ENCODE data around the gene CASK.

The CASK gene

DNA sequence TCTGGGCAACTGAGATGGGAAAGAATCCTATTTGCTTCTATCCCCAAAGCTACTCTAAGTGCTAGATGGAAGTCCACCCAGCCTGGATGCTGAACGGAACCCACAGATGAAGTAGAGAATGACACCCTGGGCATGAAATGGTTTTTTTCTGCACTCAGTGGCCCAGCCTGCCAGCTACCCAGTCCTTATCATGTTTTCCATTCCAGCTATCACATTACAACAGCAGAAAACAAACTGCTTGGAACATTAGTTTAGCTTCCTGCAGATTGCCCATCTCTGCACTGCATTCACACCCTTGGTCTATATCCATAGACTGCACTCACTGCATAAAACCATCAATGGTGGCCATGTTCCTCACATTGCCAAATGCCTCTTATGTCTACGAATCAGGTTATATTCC is 397.1 kb downstream of the CASK start:
- H3K4me3 ChIP-seq (ENCODE audit: low read depth, low read length) = no peak overlapping the region
- no peak for DNase-seq (ENCODE audit: low read depth)
- TF ChIP-seq MYC (IDR thresholded peaks at IDR 0.05; ENCODE audit: low read depth, low read length) = no peak

DNA sequence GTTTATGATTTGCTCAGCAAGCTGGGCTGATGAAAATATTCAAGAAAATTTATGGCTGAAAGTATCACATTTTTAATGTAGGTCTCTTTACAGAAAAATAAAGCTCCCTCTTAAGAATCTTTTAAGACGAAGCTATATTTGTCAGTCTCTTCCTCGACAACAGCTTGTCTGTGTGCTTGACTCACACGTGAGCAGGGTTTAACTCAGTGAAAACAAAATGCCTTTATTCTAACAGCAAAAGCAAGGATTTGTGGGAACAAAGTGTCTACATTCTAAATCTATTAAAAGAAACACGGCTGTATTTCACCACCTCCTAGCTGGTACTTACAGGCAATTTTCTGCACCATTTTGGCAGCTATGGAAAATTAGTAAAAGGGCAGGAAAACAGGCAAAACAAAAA is 400.7 kb downstream of the CASK start:
- no peak overlapping the region for H3K4me3 ChIP-seq (ENCODE audit: low read depth, low read length)
- no peak for TF ChIP-seq MYC (IDR thresholded peaks at IDR 0.05; ENCODE audit: low read depth, low read length)
- TF ChIP-seq, protein P1, sequence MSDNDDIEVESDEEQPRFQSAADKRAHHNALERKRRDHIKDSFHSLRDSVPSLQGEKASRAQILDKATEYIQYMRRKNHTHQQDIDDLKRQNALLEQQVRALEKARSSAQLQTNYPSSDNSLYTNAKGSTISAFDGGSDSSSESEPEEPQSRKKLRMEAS (IDR thresholded peaks at IDR 0.05; ENCODE audit: low read depth, low read length) = no peak
- TF ChIP-seq, protein P2, sequence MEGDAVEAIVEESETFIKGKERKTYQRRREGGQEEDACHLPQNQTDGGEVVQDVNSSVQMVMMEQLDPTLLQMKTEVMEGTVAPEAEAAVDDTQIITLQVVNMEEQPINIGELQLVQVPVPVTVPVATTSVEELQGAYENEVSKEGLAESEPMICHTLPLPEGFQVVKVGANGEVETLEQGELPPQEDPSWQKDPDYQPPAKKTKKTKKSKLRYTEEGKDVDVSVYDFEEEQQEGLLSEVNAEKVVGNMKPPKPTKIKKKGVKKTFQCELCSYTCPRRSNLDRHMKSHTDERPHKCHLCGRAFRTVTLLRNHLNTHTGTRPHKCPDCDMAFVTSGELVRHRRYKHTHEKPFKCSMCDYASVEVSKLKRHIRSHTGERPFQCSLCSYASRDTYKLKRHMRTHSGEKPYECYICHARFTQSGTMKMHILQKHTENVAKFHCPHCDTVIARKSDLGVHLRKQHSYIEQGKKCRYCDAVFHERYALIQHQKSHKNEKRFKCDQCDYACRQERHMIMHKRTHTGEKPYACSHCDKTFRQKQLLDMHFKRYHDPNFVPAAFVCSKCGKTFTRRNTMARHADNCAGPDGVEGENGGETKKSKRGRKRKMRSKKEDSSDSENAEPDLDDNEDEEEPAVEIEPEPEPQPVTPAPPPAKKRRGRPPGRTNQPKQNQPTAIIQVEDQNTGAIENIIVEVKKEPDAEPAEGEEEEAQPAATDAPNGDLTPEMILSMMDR (IDR thresholded peaks at IDR 0.05; ENCODE audit: low read depth, low read length) = no peak
- no peak for TF ChIP-seq POLR2A (IDR thresholded peaks at IDR 0.05; ENCODE audit: extremely low read depth, insufficient read length)
- no peak for DNase-seq (ENCODE audit: low read depth)

DNA sequence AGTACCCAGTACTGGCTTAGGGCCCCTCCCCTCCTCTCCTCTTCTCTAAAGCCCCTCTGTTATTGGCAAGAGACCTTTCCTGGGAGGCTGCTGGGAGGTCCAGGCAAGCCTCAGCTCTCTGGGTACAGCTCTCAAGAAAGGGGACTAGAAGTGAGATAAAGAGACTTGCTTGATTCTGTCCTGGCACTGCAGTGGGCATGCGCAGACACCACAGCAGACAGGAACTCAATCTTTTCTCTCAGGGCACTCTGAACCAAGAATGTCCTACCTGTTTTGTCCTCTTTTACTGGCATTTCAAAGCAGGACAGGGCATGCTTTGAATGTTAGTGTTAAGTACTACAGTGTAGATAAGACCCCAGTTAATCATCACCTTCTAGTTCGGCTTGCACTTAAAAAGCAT is 401.3 kb downstream of the CASK start:
- no peak for DNase-seq (ENCODE audit: low read depth)
- TF ChIP-seq, protein P1 (IDR thresholded peaks at IDR 0.05; ENCODE audit: low read depth, low read length) = no peak
- no peak overlapping the region for H3K4me3 ChIP-seq (ENCODE audit: low read depth, low read length)

- H3K4me3 ChIP-seq (ENCODE audit: low read depth, low read length) = no peak overlapping the region
- DNase-seq (ENCODE audit: low read depth) = no peak
- TF ChIP-seq POLR2A (IDR thresholded peaks at IDR 0.05; ENCODE audit: extremely low read depth, insufficient read length) = no peak
- no peak for TF ChIP-seq MYC (IDR thresholded peaks at IDR 0.05; ENCODE audit: low read depth, low read length)
- TF ChIP-seq, protein P1 (IDR thresholded peaks at IDR 0.05; ENCODE audit: low read depth, low read length) = no peak
- TF ChIP-seq, protein P2 (IDR thresholded peaks at IDR 0.05; ENCODE audit: low read depth, low read length) = no peak
Observed at GRCh38 chrX:41519468-41519867, 403.9 kb downstream of the CASK start.

DNA sequence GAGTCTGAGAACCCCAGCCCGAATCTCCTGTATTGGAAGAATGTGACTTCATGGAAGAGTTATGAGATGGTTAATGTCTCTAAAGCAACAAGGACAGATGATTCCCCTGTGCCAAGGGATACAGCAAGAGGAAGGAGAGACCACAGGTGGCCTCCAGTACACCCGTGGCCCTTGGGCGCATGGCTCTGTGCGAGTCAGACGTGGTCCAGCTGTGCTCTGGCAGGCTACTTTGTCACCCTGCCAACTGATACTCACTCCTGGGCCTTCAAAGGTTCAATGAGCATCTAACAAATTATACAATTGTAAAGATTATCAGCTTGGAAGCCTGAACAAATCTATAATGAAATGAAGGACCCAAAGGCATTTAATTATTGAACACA is 404.5 kb downstream of the CASK start:
- no peak for TF ChIP-seq MYC (IDR thresholded peaks at IDR 0.05; ENCODE audit: low read depth, low read length)
- TF ChIP-seq, protein P2 (IDR thresholded peaks at IDR 0.05; ENCODE audit: low read depth, low read length) = no peak
- TF ChIP-seq, protein P1 (IDR thresholded peaks at IDR 0.05; ENCODE audit: low read depth, low read length) = no peak
- TF ChIP-seq POLR2A (IDR thresholded peaks at IDR 0.05; ENCODE audit: extremely low read depth, insufficient read length) = no peak
- no peak overlapping the region for H3K4me3 ChIP-seq (ENCODE audit: low read depth, low read length)
- no peak for DNase-seq (ENCODE audit: low read depth)

GRCh38 chrX:41518127-41518840 is 405.1 kb downstream of the CASK start:
- TF ChIP-seq MYC (IDR thresholded peaks at IDR 0.05; ENCODE audit: low read depth, low read length) = no peak
- TF ChIP-seq, protein P2 (IDR thresholded peaks at IDR 0.05; ENCODE audit: low read depth, low read length) = no peak
- TF ChIP-seq POLR2A (IDR thresholded peaks at IDR 0.05; ENCODE audit: extremely low read depth, insufficient read length) = no peak
- TF ChIP-seq, protein P1 (IDR thresholded peaks at IDR 0.05; ENCODE audit: low read depth, low read length) = no peak
- no peak overlapping the region for H3K4me3 ChIP-seq (ENCODE audit: low read depth, low read length)

More at GRCh38 chrX:41518127-41518840, 405.1 kb downstream of the CASK start:
- no peak for DNase-seq (ENCODE audit: low read depth)
